ENCODE measurements around the gene ARMC9. TPM values are rescaled to one million over a fixed set of nuclear protein-coding genes. Genes with fewer than 3 reads are reported as not detected.
A peak's percentile ranks its signal among the peaks of the same experiment; 100 is the strongest.
"Not testable (repeated sequence)": the region's sequence is repeated elsewhere in the genome, so short reads cannot be mapped to it uniquely, and the experiment has no call there.

The ARMC9 gene
- total RNA-seq, 1 donor from 2014 or later: 27.5 TPM

DNA sequence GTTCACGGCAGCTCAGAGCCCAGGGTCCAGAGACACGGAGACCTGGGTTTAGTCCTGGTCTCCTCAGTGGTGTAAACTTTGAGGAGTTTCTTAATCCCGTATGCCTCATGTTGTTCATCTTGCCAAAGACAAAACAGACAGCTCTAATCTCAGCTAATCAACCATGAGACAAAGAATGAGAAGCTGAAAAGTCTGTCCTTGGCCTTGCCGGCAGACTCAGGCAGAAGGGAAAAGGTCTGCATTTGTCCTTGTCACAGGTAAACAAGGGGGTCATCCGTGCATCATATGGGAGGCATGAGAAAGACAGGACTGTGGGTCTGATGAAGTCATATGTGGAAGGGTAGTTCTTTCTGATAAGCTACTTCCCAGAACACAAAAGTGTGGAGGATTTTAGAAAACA, 1.8 kb upstream of the ARMC9 start:
- no peaks in the 10 kb centered on the region for H3K36me3 ChIP-seq (ENCODE audit: control insufficient read depth, insufficient read depth, low read length)
- TF ChIP-seq, protein P1, sequence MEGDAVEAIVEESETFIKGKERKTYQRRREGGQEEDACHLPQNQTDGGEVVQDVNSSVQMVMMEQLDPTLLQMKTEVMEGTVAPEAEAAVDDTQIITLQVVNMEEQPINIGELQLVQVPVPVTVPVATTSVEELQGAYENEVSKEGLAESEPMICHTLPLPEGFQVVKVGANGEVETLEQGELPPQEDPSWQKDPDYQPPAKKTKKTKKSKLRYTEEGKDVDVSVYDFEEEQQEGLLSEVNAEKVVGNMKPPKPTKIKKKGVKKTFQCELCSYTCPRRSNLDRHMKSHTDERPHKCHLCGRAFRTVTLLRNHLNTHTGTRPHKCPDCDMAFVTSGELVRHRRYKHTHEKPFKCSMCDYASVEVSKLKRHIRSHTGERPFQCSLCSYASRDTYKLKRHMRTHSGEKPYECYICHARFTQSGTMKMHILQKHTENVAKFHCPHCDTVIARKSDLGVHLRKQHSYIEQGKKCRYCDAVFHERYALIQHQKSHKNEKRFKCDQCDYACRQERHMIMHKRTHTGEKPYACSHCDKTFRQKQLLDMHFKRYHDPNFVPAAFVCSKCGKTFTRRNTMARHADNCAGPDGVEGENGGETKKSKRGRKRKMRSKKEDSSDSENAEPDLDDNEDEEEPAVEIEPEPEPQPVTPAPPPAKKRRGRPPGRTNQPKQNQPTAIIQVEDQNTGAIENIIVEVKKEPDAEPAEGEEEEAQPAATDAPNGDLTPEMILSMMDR (IDR thresholded peaks at IDR 0.05; ENCODE audit: insufficient read depth, low read length, poor library complexity, severe bottlenecking): no peak

DNA sequence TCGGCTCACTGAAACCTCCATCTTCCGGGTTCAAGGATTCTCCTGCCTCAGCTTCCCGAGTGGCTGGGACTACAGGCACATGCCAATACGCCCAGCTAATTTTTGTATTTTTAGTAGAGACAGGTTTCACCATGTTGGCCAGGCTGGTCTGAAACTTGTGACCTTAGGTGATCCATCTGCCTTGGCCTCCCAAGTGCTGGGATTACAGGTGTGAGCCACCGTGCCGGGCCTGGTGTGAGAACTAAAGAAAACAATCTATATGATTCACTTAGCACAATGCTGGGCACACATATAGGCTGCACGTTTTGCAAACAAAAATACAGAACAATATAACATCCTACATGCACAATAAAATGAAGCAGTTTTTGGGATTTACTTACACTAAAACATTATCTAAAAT, 1.2 kb upstream of the ARMC9 start:
- H3K36me3 ChIP-seq (ENCODE audit: control insufficient read depth, insufficient read depth, low read length); H3K4me3 ChIP-seq (ENCODE audit: low read depth, low read length); H3K27me3 ChIP-seq (ENCODE audit: control insufficient read depth, insufficient read depth, low read length); DNase-seq (ENCODE audit: low read depth): not testable (repeated sequence)

More for the DNA sequence above, 1.8 kb upstream of the ARMC9 start:
- Histone ChIP-seq H3K4me3 (ENCODE audit: low read depth, low read length) (no peak overlapping the region), H3K27me3 (ENCODE audit: control insufficient read depth, insufficient read depth, low read length) (no peaks in the 10 kb centered on the region)
- DNase-seq (ENCODE audit: low read depth): no peak

DNA sequence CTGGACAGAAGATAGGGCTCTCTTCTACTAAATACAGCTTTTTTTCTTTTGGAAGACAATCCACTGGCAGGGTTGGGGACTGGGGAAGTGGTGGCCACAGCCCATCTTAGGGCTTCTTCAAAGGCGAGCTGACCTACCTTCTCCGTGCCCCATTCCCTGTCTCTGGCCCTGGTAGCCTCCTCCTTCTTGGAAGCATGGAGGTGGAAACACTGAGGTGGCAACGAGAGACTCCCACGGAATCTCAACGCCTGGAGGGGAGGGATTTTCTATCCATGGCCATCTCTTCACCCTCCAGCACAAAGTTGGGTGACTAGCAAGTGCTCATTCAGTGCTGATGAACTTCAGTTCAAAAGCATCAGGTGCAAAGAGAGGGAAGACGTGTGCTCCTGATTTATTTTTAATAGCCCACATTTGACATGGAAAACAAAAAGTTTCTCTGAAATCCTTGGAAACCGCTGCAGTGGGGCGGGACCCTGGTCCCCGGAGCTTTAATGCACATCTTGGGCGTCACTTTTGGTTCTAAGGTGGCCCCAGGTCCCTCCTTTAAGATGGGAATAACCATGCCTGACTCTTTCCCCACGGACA, 633 bp upstream of the ARMC9 start:
- Histone ChIP-seq H3K36me3 (ENCODE audit: control insufficient read depth, insufficient read depth, low read length) (no peaks in the 10 kb centered on the region), H3K4me3 (ENCODE audit: low read depth, low read length) (peak overlapping the region; percentile 59), H3K27me3 (ENCODE audit: control insufficient read depth, insufficient read depth, low read length) (no peaks in the 10 kb centered on the region)
- TF ChIP-seq, protein P1 (IDR thresholded peaks at IDR 0.05; ENCODE audit: insufficient read depth, low read length, poor library complexity, severe bottlenecking): no peak
- DNase-seq (ENCODE audit: low read depth): no peak

DNA sequence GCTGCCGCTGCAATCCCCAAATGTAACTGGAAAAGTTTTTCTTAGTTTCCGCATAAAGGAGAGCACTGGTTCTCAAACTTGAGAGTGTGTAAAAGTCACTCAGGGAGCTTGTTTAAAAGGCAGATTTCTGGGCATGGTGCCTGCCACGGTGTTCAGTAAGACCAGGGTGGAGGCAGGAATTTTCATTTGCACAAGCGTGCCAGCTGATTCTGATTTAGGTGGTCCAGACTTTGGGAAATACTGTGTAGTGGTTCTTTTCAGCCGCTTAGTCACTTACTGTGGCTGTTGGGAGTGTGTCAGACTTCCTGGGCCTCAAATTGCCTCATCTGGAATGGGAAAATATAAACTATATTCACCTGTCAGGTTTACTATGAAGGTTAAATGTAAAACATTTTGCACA, 788 bp downstream of the ARMC9 start:
- DNase-seq (ENCODE audit: low read depth): no peak

DNA sequence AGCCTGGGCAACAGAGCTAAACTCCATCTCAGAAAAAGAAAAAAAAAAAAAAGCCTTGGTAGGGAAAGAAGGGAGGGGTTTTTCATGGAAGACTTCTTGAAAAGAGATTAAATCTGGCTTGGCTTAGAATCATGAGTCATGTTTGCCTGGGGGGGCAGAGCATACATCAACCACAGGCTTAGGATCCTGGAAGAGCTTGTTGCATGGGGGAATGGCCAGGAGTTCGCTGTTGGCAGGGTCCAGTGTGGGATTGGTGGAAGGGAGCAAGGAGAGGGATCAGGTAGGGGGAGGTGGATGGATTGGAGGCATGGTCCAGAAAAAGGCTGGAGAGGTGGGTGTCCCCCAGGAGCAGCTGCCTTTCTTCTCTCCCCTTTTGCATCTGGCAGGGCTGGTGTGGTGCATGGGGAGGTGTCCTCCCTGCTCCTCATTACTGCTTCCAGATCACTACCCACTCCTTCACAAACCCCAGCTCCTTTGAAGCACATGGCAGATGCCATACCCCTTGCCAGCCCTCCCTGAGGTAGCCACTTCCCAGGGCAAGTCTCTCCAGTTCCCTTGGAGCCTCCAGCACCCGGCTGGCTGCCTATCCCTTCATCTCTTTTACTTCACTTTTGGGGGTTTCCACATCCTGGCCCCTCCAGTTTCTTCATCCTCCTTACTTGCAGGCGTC, 2.5 kb downstream of the ARMC9 start:
- Histone ChIP-seq H3K4me3 (ENCODE audit: low read depth, low read length) (no peak overlapping the region), H3K27me3 (ENCODE audit: control insufficient read depth, insufficient read depth, low read length) (no peaks in the 10 kb centered on the region), H3K36me3 (ENCODE audit: control insufficient read depth, insufficient read depth, low read length) (no peaks in the 10 kb centered on the region)
- no peak for DNase-seq (ENCODE audit: low read depth)
- TF ChIP-seq, protein P1 (IDR thresholded peaks at IDR 0.05; ENCODE audit: insufficient read depth, low read length, poor library complexity, severe bottlenecking): no peak

More for the DNA sequence above, 788 bp downstream of the ARMC9 start:
- no peaks in the 10 kb centered on the region for H3K27me3 ChIP-seq (ENCODE audit: control insufficient read depth, insufficient read depth, low read length)
- peak overlapping the region; percentile 59 for H3K4me3 ChIP-seq (ENCODE audit: low read depth, low read length)
- TF ChIP-seq, protein P1 (IDR thresholded peaks at IDR 0.05; ENCODE audit: insufficient read depth, low read length, poor library complexity, severe bottlenecking): no peak
- no peaks in the 10 kb centered on the region for H3K36me3 ChIP-seq (ENCODE audit: control insufficient read depth, insufficient read depth, low read length)

DNA sequence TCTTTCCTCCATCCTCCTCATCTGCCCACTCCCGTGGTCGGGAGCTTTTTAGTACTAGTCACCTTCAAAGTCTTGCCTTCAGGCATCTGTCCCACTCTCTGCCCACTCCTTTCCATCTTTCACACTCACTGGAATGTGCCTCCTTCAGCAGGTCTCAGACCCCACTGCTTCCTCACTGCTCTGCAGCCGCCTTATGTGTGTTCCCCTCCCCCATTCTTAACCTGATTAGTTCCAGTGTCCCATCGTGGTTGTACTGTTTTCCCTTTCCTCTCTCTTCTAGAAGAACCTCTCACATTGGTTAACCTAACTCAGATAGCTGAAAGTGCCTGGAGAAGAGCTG, 3.0 kb downstream of the ARMC9 start:
- TF ChIP-seq, protein P1 (IDR thresholded peaks at IDR 0.05; ENCODE audit: insufficient read depth, low read length, poor library complexity, severe bottlenecking): no peak
- H3K36me3 ChIP-seq (ENCODE audit: control insufficient read depth, insufficient read depth, low read length): no peaks in the 10 kb centered on the region
- no peak overlapping the region for H3K4me3 ChIP-seq (ENCODE audit: low read depth, low read length)
- DNase-seq (ENCODE audit: low read depth): no peak
- no peaks in the 10 kb centered on the region for H3K27me3 ChIP-seq (ENCODE audit: control insufficient read depth, insufficient read depth, low read length)
